Hippocampal formation (tissue), 2 donors: ENCODE data around the gene RHBDF1.
"Not testable (repeated sequence)": the region's sequence is repeated elsewhere in the genome, so short reads cannot be mapped to it uniquely, and the experiment has no call there.

Experiments used
- DNase-seq, 2 donors: peaks; one replicate each; lab custom pipeline; 2025; lab: John Stamatoyannopoulos, UW

RHBDF1 gene

GRCh38 chr16:36336-36984 is 36.0 kb downstream of the RHBDF1 start:
- no peak for DNase-seq

- no peak for DNase-seq
These were observed 36.6 kb downstream of the RHBDF1 start for GRCh38 chr16:35678-36305.

GRCh38 chr16:35011-35677 is 37.3 kb downstream of the RHBDF1 start:
- no peak for DNase-seq

DNA sequence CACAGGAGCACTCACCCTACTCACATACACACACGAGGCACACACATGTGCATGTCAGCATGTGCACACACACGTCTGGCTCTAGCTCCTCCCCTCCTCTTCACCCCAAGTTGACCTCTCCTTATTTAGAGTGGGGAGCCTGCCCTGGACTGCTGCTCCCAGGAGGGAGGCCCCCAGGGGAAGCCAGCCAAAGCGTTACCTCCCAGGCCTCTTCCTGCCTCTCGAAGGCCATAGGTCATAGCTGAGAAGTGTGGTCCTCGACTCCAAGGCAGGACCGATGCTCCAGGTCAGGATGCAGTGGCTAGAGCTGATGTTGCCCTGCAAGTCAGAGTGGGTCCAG is 37.8 kb downstream of the RHBDF1 start:
- no peak for DNase-seq

GRCh38 chr16:33877-34647 is 38.4 kb downstream of the RHBDF1 start:
- no peak for DNase-seq

DNA sequence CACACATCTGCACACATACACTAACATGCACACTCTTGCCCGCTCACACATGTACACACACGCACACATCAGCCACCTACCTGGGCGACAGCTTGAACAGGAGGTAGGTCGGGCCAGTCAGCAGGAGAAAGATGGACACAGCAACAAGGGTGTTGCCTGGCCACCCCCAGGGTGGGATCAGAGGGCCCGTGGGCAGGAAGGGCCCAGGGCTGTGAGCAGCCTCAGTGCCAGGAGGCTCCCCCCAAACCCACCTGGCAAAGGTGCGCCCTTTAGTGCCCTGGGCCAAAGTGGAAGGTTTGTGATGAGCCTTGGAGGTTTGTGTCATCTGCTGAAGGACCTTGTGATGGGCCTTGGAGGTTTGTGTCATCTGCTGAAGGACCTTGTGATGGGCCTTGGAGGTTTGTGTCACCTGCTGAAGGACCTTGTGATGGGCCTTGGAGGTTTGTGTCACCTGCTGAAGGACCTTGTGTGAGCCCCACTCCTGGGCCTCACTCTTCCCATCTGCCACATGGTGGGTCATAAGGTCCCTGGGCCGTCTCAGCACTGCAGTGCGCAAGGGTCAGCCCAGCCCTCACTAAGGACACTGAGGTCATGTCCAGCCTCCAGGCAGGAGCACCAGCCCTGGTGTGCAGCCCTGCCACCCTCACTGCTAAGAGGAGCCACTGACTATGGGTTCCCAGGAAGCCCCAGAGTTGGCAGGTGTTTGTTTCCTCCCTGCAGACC is 39.1 kb downstream of the RHBDF1 start:
- not testable (repeated sequence) for DNase-seq

GRCh38 chr16:30627-31026 is 41.8 kb downstream of the RHBDF1 start:
- not testable (repeated sequence) for DNase-seq

- not testable (repeated sequence) for DNase-seq
These were observed 46.5 kb downstream of the RHBDF1 start for GRCh38 chr16:25926-26348.

GRCh38 chr16:24151-24550 is 48.3 kb downstream of the RHBDF1 start:
- DNase-seq: not testable (repeated sequence)

- not testable (repeated sequence) for DNase-seq
These were observed 51.5 kb downstream of the RHBDF1 start for GRCh38 chr16:20886-21285.

- DNase-seq: not testable (repeated sequence)
These were observed 55.2 kb downstream of the RHBDF1 start for GRCh38 chr16:17062-17765.

DNA sequence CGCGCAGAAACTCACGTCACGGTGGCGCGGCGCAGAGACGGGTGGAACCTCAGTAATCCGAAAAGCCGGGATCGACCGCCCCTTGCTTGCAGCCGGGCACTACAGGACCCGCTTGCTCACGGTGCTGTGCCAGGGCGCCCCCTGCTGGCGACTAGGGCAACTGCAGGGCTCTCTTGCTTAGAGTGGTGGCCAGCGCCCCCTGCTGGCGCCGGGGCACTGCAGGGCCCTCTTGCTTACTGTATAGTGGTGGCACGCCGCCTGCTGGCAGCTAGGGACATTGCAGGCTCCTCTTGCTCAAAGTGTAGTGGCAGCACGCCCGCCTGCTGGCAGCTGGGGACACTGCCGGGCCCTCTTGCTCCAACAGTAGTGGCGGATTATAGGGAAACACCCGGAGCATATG is 61.7 kb downstream of the RHBDF1 start:
- DNase-seq: peak in 1 of 2 donors; percentile 36

GRCh38 chr16:9903-10665 is 62.3 kb downstream of the RHBDF1 start:
- no peak for DNase-seq
